GM19099 (cell line): ENCODE results near the gene ZNF281.

Experiments
- POLR2A ChIP-seq: IDR thresholded peaks from 3 replicates; pipeline ENCODE4 v1.6.1; 2011; ENCODE audit warnings: low read depth; ENCODE audit not compliant: insufficient read length; ENCODE audit errors: extremely low read depth

ZNF281 gene

GRCh38 chr1:200364091-200364759 is 45.6 kb downstream of the ZNF281 start:
- no peak for TF ChIP-seq POLR2A

DNA sequence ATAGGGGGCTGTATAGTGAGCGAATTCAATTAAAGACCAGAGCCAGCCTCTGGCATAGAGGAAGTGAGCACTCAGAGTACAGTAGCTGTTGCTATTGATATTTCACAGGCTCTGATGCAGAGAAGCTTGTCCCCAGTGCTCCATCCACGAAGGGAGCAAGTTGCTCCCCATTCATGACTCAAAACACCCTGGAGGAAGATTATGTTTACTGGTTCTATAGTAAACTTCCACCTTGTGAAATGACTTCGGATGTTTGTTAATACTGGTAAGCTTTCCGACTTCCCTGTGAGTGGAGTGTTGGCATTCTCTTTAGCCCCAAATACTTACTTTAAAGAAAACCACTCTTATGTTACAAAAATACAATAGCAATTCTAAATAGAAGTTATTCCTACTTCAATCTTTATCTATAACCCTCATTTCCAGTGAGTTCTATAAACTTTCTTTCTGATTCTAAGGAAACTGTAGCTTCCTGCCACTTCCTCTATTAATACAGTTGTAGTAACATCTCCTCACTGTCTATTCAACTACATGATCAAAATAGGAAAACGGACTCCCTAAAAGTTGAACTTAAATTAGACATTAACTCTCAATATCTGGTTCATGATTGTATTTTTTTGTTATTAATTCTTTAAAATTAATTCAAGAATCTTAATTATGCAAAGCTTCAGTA is 46.4 kb downstream of the ZNF281 start:
- no peak for TF ChIP-seq POLR2A

DNA sequence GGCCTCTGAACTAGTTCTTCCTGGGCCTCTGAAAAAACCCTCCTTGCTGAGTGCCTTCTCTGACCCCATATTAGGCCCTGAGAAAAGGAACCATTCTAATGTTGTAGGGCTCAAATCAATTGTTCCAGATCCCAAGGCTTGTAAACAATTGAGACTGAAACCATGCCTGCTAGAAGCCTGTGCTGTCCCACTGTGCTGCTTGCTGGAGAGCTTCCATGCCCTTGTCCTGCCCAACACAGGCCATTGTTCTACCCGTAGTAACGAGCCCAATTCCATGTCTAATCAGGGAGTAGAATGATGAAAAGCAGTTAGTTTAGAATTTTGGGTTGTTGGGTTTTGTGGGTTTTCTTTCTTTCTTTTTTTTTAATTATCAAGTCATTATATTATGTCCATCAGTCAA is 47.4 kb downstream of the ZNF281 start:
- TF ChIP-seq POLR2A = no peak

GRCh38 chr1:200359610-200360163 is 50.1 kb downstream of the ZNF281 start:
- TF ChIP-seq POLR2A = no peak

DNA sequence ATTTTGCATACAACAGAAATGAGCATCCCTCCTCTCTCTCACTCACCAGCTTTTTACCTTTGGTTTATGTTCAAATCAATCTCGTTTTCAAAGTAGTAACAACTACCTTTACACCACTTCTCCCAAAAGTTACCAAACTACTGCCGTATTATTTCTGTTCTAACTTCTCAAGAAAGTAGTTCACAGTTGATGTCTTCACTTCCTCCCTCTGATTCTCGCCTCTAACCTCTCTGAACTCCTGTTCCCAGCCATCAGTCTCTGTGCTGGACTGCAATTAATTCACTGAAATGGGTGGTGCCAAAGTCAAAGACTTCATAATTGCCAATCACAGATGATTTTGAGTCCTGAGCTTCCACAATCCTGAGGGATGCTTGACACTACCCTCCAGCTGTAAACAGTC is 54.0 kb downstream of the ZNF281 start:
- TF ChIP-seq POLR2A = no peak
